GM12892 (cell line): ENCODE results near the gene WDR36.

Experiments
- POLR2A ChIP-seq: IDR thresholded peaks from 2 replicates; pipeline ENCODE4 v1.6.1; 2011; ENCODE audit warnings: low read depth, low read length, control low read depth
- TAF1 ChIP-seq: IDR thresholded peaks from 2 replicates; pipeline ENCODE4 v1.6.1; 2011; ENCODE audit warnings: low read depth, mild to moderate bottlenecking, control low read depth, low read length, borderline replicate concordance

- TF ChIP-seq POLR2A (no peak), TAF1 (no peak)
Observed at GRCh38 chr5:111069839-111070238, 22.3 kb upstream of the WDR36 start.
